ENCODE measurements around the gene DNAJC19.

GRCh38 chr3:181017690-181018089 lies 28.2 kb upstream of the DNAJC19 start:
- TF ChIP-seq, protein P1, sequence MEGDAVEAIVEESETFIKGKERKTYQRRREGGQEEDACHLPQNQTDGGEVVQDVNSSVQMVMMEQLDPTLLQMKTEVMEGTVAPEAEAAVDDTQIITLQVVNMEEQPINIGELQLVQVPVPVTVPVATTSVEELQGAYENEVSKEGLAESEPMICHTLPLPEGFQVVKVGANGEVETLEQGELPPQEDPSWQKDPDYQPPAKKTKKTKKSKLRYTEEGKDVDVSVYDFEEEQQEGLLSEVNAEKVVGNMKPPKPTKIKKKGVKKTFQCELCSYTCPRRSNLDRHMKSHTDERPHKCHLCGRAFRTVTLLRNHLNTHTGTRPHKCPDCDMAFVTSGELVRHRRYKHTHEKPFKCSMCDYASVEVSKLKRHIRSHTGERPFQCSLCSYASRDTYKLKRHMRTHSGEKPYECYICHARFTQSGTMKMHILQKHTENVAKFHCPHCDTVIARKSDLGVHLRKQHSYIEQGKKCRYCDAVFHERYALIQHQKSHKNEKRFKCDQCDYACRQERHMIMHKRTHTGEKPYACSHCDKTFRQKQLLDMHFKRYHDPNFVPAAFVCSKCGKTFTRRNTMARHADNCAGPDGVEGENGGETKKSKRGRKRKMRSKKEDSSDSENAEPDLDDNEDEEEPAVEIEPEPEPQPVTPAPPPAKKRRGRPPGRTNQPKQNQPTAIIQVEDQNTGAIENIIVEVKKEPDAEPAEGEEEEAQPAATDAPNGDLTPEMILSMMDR (IDR thresholded peaks at IDR 0.05; ENCODE audit: low read depth, low read length), result no peak
- TF ChIP-seq POLR2A (IDR thresholded peaks at IDR 0.05; ENCODE audit: extremely low read depth, insufficient read length) (no peak), MYC (IDR thresholded peaks at IDR 0.05; ENCODE audit: low read depth, low read length) (no peak)
- TF ChIP-seq, protein P2, sequence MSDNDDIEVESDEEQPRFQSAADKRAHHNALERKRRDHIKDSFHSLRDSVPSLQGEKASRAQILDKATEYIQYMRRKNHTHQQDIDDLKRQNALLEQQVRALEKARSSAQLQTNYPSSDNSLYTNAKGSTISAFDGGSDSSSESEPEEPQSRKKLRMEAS (IDR thresholded peaks at IDR 0.05; ENCODE audit: low read depth, low read length), result no peak

Measured in NB4 (cell line).